GM12874 (cell line): ENCODE data around the gene GOLGA6D.

Source experiments
- CTCF ChIP-seq: IDR thresholded peaks from 2 replicates; pipeline ENCODE4 v1.5.1; 2011; ENCODE audit warnings: low read depth, mild to moderate bottlenecking, control low read depth, low read length, moderate library complexity; ENCODE audit not compliant: insufficient read depth

Gene GOLGA6D

GRCh38 chr15:75327491-75327890 lies 44.9 kb downstream of the GOLGA6D start:
- TF ChIP-seq CTCF, result no peak

GRCh38 chr15:75328493-75329314 lies 46.1 kb downstream of the GOLGA6D start:
- TF ChIP-seq CTCF, result no peak

- no peak for TF ChIP-seq CTCF
Measured at GRCh38 chr15:75329571-75329970, 46.9 kb downstream of the GOLGA6D start.

GRCh38 chr15:75335313-75335704 lies 52.7 kb downstream of the GOLGA6D start:
- no peak for TF ChIP-seq CTCF

- TF ChIP-seq CTCF, result no peak
Measured at GRCh38 chr15:75335705-75336355, 53.2 kb downstream of the GOLGA6D start, which contains the start of gene COMMD4. TSS of gene COMMD4 (plus strand) at chr15:75336063. CDS start at chr15:75336090, 27 bp downstream.

- no peak for TF ChIP-seq CTCF
Measured at GRCh38 chr15:75338661-75339240, 56.1 kb downstream of the GOLGA6D start.

- TF ChIP-seq CTCF, result no peak
Measured at GRCh38 chr15:75339531-75340240, 57.1 kb downstream of the GOLGA6D start.
